Fibroblast of lung (primary cell): Measurements from ENCODE around the gene HMGB3.

ENCODE experiments used
- CTCF ChIP-seq, 2 donors: IDR thresholded peaks in 1 of 2; conservative IDR thresholded peaks in 1 of 2; 1 replicate in 1 of 2; 2 replicates in 1 of 2; pipeline ENCODE4 v1.5.1; 2011 to 2012; ENCODE audit warnings: low read length in 2 of 2, control low read depth in 1 of 2, inconsistent platforms in 1 of 2, low read depth in 1 of 2, mild to moderate bottlenecking in 1 of 2
- EZH2 ChIP-seq: IDR thresholded peaks from 2 replicates; pipeline ENCODE4 v1.5.1; 2012; ENCODE audit warnings: low read length, control low read depth, mild to moderate bottlenecking; ENCODE audit errors: missing control alignments

- TF ChIP-seq CTCF (conservative IDR thresholded peaks at IDR 0.05 in 1 of 2, IDR thresholded peaks at IDR 0.05 in 1 of 2; ENCODE audit: low read depth in 1 of 2, low read length in 2 of 2), result no peak
- TF ChIP-seq EZH2, result no peak
These were observed 14.0 kb upstream of the HMGB3 start for GRCh38 chrX:150968862-150969720.
